Measurements from ENCODE around the gene SPRED2.

DNA sequence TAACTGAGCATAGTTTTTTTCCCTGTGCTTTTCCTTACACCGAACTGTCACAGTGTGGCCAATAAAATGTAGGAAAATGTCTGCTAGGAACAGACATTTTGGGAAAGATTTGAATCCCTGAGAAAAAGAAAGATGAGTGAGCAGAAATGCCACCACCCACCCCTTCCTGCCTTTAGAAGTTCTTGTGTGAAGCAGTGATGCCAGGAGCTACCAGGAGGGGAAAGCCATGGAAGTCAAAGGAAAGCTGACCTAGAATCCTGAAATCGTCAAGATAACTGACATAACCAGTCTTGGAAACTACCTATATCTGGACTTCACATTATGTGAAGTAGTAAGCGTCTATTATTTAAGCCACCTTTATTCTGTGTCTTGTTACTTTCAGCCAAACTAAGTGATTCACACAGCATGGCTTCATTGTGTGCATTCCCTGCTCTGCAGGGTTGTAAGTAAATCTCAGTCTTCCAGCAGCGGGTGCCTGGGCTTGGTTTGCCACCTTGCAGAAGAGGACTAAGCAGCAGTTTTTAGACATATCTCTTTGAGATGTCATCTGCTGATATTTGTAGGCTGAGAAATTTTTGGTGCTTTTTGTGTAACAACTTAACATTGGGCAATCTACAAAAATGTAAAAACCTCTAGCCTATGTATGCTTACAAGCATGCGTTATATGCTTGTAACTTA lies 11.2 kb upstream of the SPRED2 start:
- TF ChIP-seq EP300 (IDR thresholded peaks at IDR 0.05) = no peak
- no peak for TF ChIP-seq CTCF (IDR thresholded peaks at IDR 0.05)
- TF ChIP-seq POLR2A (IDR thresholded peaks at IDR 0.05) = no peak

All from tibial nerve (tissue), 4 donors.